ENCODE measurements around the gene FIG4.
"Not testable (repeated sequence)": the region's sequence is repeated elsewhere in the genome, so short reads cannot be mapped to it uniquely, and the experiment has no call there.

The FIG4 gene

DNA sequence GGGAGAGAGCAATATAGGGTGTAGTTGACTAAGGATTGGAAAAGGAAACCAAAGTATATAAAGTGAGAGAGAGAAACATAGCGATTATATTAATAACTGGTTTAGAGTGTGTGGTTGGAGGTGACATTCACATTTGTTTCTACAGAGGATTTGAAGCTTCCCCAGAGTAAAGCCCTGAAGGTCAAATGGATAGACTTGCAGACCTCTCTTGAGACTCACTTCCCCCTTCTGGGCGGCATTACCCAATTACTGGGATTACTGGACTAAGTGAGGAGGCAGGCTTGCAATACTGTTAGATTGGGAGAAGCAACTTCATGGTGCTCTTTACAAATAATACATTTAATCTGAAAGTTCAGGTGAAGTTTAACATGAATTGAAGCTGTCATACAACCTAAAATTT is 10.7 kb downstream of the FIG4 start:
- Histone ChIP-seq H3K36me3 (ENCODE audit: control insufficient read depth, low read length) (no peaks in the 10 kb centered on the region), H3K4me1 (ENCODE audit: control insufficient read depth, low read length) (peaks cover 10% of the 10 kb centered on the region), H3K4me2 (ENCODE audit: low read length) (no peak overlapping the region), H3K27ac (ENCODE audit: low read depth, low read length) (no peak overlapping the region), H3K9me3 (ENCODE audit: control insufficient read depth, insufficient read depth, low read length) (no peaks in the 10 kb centered on the region), H4K20me1 (ENCODE audit: control insufficient read depth, insufficient read depth, low read depth, low read length) (no peaks in the 10 kb centered on the region), H3K4me3 (ENCODE audit: low read length) (no peak overlapping the region), H3K79me2 (ENCODE audit: control insufficient read depth, low read length) (no peaks in the 10 kb centered on the region), H3K9me2 (replicated peaks; ENCODE audit: control insufficient read depth, low read length) (no peaks in the 10 kb centered on the region), H3K27me3 (ENCODE audit: control insufficient read depth, low read length) (no peaks in the 10 kb centered on the region), H3F3A (ENCODE audit: control insufficient read depth, insufficient read depth) (no peaks in the 10 kb centered on the region)
- no peak for TF ChIP-seq EZH2phosphoT487 (IDR thresholded peaks at IDR 0.05; ENCODE audit: borderline replicate concordance, low read length)
- TF ChIP-seq, protein P1, sequence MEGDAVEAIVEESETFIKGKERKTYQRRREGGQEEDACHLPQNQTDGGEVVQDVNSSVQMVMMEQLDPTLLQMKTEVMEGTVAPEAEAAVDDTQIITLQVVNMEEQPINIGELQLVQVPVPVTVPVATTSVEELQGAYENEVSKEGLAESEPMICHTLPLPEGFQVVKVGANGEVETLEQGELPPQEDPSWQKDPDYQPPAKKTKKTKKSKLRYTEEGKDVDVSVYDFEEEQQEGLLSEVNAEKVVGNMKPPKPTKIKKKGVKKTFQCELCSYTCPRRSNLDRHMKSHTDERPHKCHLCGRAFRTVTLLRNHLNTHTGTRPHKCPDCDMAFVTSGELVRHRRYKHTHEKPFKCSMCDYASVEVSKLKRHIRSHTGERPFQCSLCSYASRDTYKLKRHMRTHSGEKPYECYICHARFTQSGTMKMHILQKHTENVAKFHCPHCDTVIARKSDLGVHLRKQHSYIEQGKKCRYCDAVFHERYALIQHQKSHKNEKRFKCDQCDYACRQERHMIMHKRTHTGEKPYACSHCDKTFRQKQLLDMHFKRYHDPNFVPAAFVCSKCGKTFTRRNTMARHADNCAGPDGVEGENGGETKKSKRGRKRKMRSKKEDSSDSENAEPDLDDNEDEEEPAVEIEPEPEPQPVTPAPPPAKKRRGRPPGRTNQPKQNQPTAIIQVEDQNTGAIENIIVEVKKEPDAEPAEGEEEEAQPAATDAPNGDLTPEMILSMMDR (IDR thresholded peaks at IDR 0.05; ENCODE audit: low read depth, low read length, poor library complexity, severe bottlenecking): no peak

DNA sequence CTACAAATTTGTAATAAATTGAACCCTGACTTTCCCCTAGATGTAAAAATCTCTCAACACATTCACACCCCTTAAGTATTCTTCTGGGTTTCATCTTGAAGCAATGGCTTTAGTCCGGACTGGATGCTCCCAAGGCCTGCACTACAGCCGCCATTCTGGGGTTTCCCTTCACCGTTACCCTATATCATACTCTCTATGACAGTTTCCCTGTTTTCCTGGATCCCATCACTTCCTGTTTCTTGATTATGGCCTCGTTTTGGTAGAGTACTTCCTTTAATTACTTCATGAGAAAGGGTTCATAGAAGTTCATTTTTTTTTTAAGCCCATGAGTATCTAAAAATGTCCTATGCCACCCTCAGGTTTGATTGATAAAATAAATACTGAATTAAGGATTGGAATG is 11.7 kb downstream of the FIG4 start:
- Histone ChIP-seq H3F3A (ENCODE audit: control insufficient read depth, insufficient read depth) (no peaks in the 10 kb centered on the region), H3K4me3 (ENCODE audit: low read length) (no peak overlapping the region), H3K27ac (ENCODE audit: low read depth, low read length) (no peak overlapping the region), H3K9me3 (ENCODE audit: control insufficient read depth, insufficient read depth, low read length) (no peaks in the 10 kb centered on the region), H4K20me1 (ENCODE audit: control insufficient read depth, insufficient read depth, low read depth, low read length) (no peaks in the 10 kb centered on the region), H3K9me2 (replicated peaks; ENCODE audit: control insufficient read depth, low read length) (no peaks in the 10 kb centered on the region), H3K4me1 (ENCODE audit: control insufficient read depth, low read length) (peaks cover 10% of the 10 kb centered on the region), H3K36me3 (ENCODE audit: control insufficient read depth, low read length) (no peaks in the 10 kb centered on the region), H3K79me2 (ENCODE audit: control insufficient read depth, low read length) (no peaks in the 10 kb centered on the region), H3K27me3 (ENCODE audit: control insufficient read depth, low read length) (no peaks in the 10 kb centered on the region), H3K4me2 (ENCODE audit: low read length) (no peak overlapping the region)
- no peak for TF ChIP-seq EZH2phosphoT487 (IDR thresholded peaks at IDR 0.05; ENCODE audit: borderline replicate concordance, low read length)
- TF ChIP-seq, protein P1 (IDR thresholded peaks at IDR 0.05; ENCODE audit: low read depth, low read length, poor library complexity, severe bottlenecking): no peak

DNA sequence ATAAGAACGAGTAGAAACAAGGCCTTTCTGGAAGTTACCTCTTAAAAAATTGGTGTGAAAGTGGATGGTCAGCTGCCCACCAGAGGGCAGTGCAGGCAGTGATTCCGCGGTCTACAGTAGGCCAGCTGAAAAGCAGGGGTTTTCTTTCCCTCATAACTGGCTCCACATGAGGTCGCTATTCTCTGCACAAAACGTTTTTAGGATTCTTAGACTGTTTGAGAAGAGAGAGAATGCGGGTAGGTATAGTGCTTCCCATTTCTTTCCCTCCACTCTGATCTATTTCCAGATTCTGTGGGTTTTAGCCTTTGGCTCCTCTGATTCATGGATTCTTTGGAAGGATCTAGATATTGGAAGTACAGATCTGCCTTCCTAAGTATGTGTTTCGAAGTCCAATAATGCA is 14.2 kb downstream of the FIG4 start:
- Histone ChIP-seq H4K20me1 (ENCODE audit: control insufficient read depth, insufficient read depth, low read depth, low read length) (no peaks in the 10 kb centered on the region), H3K27ac (ENCODE audit: low read depth, low read length) (no peak overlapping the region), H3K9me2 (replicated peaks; ENCODE audit: control insufficient read depth, low read length) (no peaks in the 10 kb centered on the region), H3K4me2 (ENCODE audit: low read length) (no peak overlapping the region), H3K36me3 (ENCODE audit: control insufficient read depth, low read length) (no peaks in the 10 kb centered on the region), H3K9me3 (ENCODE audit: control insufficient read depth, insufficient read depth, low read length) (no peaks in the 10 kb centered on the region), H3K4me1 (ENCODE audit: control insufficient read depth, low read length) (peaks cover 10% of the 10 kb centered on the region), H3K27me3 (ENCODE audit: control insufficient read depth, low read length) (no peaks in the 10 kb centered on the region), H3F3A (ENCODE audit: control insufficient read depth, insufficient read depth) (no peaks in the 10 kb centered on the region), H3K79me2 (ENCODE audit: control insufficient read depth, low read length) (no peaks in the 10 kb centered on the region), H3K4me3 (ENCODE audit: low read length) (no peak overlapping the region)
- no peak for TF ChIP-seq EZH2phosphoT487 (IDR thresholded peaks at IDR 0.05; ENCODE audit: borderline replicate concordance, low read length)
- TF ChIP-seq, protein P1 (IDR thresholded peaks at IDR 0.05; ENCODE audit: low read depth, low read length, poor library complexity, severe bottlenecking): peak; percentile 98

DNA sequence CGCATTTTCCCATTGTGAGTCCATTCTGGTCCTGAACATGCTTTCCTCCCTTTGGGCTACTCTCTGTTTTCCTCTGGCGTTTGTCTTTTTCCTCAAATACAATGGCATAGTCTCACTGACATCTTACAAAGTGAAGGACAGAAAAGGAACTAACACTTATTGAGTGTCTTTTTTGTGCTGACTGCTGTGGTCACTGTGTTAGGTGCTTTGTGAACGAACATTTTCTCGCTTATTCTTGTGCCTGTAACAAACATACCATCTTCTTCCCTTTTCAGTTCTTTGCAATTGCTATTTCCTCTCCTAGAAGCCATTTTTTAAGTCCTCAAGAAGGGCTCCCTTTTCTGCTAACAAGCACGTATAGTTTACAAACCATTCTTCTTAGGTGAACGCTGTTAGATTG is 15.4 kb downstream of the FIG4 start:
- peaks cover 10% of the 10 kb centered on the region for H3K4me1 ChIP-seq (ENCODE audit: control insufficient read depth, low read length)
- H3K36me3 ChIP-seq (ENCODE audit: control insufficient read depth, low read length): no peaks in the 10 kb centered on the region
- no peaks in the 10 kb centered on the region for H3K79me2 ChIP-seq (ENCODE audit: control insufficient read depth, low read length)
- H3K27ac ChIP-seq (ENCODE audit: low read depth, low read length): no peak overlapping the region
- H3K9me2 ChIP-seq (replicated peaks; ENCODE audit: control insufficient read depth, low read length): no peaks in the 10 kb centered on the region
- no peak overlapping the region for H3K4me2 ChIP-seq (ENCODE audit: low read length)
- H3K9me3 ChIP-seq (ENCODE audit: control insufficient read depth, insufficient read depth, low read length): no peaks in the 10 kb centered on the region
- TF ChIP-seq EZH2phosphoT487 (IDR thresholded peaks at IDR 0.05; ENCODE audit: borderline replicate concordance, low read length): no peak
- TF ChIP-seq, protein P1 (IDR thresholded peaks at IDR 0.05; ENCODE audit: low read depth, low read length, poor library complexity, severe bottlenecking): no peak
- no peak overlapping the region for H3K4me3 ChIP-seq (ENCODE audit: low read length)
- H4K20me1 ChIP-seq (ENCODE audit: control insufficient read depth, insufficient read depth, low read depth, low read length): no peaks in the 10 kb centered on the region
- no peaks in the 10 kb centered on the region for H3F3A ChIP-seq (ENCODE audit: control insufficient read depth, insufficient read depth)
- no peaks in the 10 kb centered on the region for H3K27me3 ChIP-seq (ENCODE audit: control insufficient read depth, low read length)

DNA sequence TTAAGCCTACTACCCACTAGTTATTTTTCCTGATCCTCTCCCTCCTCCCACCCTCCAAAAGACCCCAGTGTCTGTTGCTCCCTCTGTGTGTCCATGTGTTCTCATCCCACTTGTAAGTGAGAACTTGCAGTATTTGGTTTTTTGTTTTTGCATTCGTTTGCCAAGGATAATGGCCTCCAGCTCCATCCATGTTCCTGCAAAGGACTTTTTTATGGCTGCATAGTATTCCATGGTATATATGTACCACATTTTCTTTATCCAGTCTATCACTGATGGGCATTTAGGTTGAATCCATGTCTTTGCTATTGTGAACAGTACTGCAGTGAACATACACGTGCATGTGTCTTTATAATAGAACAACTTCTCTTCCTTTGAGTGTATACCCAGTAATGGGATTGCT is 17.0 kb downstream of the FIG4 start:
- peaks cover 10% of the 10 kb centered on the region for H3K4me1 ChIP-seq (ENCODE audit: control insufficient read depth, low read length)

More for the DNA sequence above, 17.0 kb downstream of the FIG4 start:
- H3F3A ChIP-seq (ENCODE audit: control insufficient read depth, insufficient read depth); H3K27me3 ChIP-seq (ENCODE audit: control insufficient read depth, low read length); H3K4me3 ChIP-seq (ENCODE audit: low read length); H3K4me2 ChIP-seq (ENCODE audit: low read length); H3K27ac ChIP-seq (ENCODE audit: low read depth, low read length); H3K79me2 ChIP-seq (ENCODE audit: control insufficient read depth, low read length); H4K20me1 ChIP-seq (ENCODE audit: control insufficient read depth, insufficient read depth, low read depth, low read length); H3K9me3 ChIP-seq (ENCODE audit: control insufficient read depth, insufficient read depth, low read length); H3K36me3 ChIP-seq (ENCODE audit: control insufficient read depth, low read length); H3K9me2 ChIP-seq (replicated peaks; ENCODE audit: control insufficient read depth, low read length): not testable (repeated sequence)
